Spleen (tissue), 7 donors: ENCODE results near the gene UBALD2.

Experiments used
- POLR2A ChIP-seq, 3 donors: fragments of 450-650 bp; IDR thresholded peaks; one replicate each; pipeline ENCODE4 v1.5.1; 2017; ENCODE audit warnings: antibody characterized with exemption in 3 of 3, mild to moderate bottlenecking in 1 of 3
- POLR2AphosphoS5 ChIP-seq, 3 donors: sonication (generic); formaldehyde crosslinking; IDR thresholded peaks; one replicate each; pipeline ENCODE4 v1.5.1; 2017; ENCODE audit warnings: antibody characterized with exemption in 3 of 3
- TF ChIP-seq, protein P1 (sequence below), 11 experiments: fragments of 200-600 bp in 7 of 11; fragments of 450-650 bp in 4 of 11; sonication (generic) in 4 of 11; IDR thresholded peaks in 8 of 11; conservative IDR thresholded peaks in 3 of 11; 1 replicate in 7 of 11; 2 replicates in 4 of 11; pipeline versions ENCODE4 v1.4.0 to v1.8.0; 2016 to 2021; ENCODE audit warnings: antibody characterized with exemption in 11 of 11, inconsistent platforms in 4 of 11, mild to moderate bottlenecking in 1 of 11
- donor health status: DM: no; HTN: no; CAD: no; lungs with moderate emphysema.
- donor health status: DM: no; HTN: no; CAD: no.
- donor health status: DM: no; HTN: no; CAD: no.

GRCh38 chr17:76250141-76250540 is 15.0 kb upstream of the UBALD2 start:
- TF ChIP-seq POLR2A (IDR thresholded peaks at IDR 0.05) (no peak), POLR2AphosphoS5 (IDR thresholded peaks at IDR 0.05) (no peak)
- TF ChIP-seq, protein P1, sequence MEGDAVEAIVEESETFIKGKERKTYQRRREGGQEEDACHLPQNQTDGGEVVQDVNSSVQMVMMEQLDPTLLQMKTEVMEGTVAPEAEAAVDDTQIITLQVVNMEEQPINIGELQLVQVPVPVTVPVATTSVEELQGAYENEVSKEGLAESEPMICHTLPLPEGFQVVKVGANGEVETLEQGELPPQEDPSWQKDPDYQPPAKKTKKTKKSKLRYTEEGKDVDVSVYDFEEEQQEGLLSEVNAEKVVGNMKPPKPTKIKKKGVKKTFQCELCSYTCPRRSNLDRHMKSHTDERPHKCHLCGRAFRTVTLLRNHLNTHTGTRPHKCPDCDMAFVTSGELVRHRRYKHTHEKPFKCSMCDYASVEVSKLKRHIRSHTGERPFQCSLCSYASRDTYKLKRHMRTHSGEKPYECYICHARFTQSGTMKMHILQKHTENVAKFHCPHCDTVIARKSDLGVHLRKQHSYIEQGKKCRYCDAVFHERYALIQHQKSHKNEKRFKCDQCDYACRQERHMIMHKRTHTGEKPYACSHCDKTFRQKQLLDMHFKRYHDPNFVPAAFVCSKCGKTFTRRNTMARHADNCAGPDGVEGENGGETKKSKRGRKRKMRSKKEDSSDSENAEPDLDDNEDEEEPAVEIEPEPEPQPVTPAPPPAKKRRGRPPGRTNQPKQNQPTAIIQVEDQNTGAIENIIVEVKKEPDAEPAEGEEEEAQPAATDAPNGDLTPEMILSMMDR (IDR thresholded peaks at IDR 0.05 in 8 of 11, conservative IDR thresholded peaks at IDR 0.05 in 3 of 11), result no peak
